Measurements from ENCODE around the gene CCDC85B. TPM values are rescaled to one million over a fixed set of nuclear protein-coding genes. Genes with fewer than 3 reads are reported as not detected.
A peak's percentile ranks its signal among the peaks of the same experiment; 100 is the strongest.

Gene CCDC85B
- total RNA-seq, 4 donors from 2014 or later = 44.9 to 61.0 (median 53.1) TPM

- 77 to 82% methylated on average over 10 to 11 of the region's 11 CpGs for WGBS, 2 donors
- no peak for DNase-seq (ENCODE audit: low spot score in 2 of 2)
- no peak for TF ChIP-seq POLR2A (IDR thresholded peaks at IDR 0.05)
- TF ChIP-seq, protein P1, sequence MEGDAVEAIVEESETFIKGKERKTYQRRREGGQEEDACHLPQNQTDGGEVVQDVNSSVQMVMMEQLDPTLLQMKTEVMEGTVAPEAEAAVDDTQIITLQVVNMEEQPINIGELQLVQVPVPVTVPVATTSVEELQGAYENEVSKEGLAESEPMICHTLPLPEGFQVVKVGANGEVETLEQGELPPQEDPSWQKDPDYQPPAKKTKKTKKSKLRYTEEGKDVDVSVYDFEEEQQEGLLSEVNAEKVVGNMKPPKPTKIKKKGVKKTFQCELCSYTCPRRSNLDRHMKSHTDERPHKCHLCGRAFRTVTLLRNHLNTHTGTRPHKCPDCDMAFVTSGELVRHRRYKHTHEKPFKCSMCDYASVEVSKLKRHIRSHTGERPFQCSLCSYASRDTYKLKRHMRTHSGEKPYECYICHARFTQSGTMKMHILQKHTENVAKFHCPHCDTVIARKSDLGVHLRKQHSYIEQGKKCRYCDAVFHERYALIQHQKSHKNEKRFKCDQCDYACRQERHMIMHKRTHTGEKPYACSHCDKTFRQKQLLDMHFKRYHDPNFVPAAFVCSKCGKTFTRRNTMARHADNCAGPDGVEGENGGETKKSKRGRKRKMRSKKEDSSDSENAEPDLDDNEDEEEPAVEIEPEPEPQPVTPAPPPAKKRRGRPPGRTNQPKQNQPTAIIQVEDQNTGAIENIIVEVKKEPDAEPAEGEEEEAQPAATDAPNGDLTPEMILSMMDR (IDR thresholded peaks at IDR 0.05) = no peak
- intact Hi-C loops (cut with DNase I; ENCODE audit: low total_unique reads) = no loop called here
- H3K4me3 ChIP-seq (ENCODE audit: low read depth, poor library complexity, severe bottlenecking) = no peak overlapping the region
Observed at GRCh38 chr11:65870307-65870658, 20.2 kb upstream of the CCDC85B start.

GRCh38 chr11:65870706-65871681, 19.5 kb upstream of the CCDC85B start:
- no peak for DNase-seq (ENCODE audit: low spot score in 2 of 2)
- intact Hi-C loops (cut with DNase I; ENCODE audit: low total_unique reads) = no loop called here
- H3K4me3 ChIP-seq (ENCODE audit: low read depth, poor library complexity, severe bottlenecking) = no peak overlapping the region
- TF ChIP-seq, protein P1 (IDR thresholded peaks at IDR 0.05) = no peak
- no peak for TF ChIP-seq POLR2A (IDR thresholded peaks at IDR 0.05)
- 76 to 77% methylated on average over 21 to 24 of the region's 24 CpGs for WGBS, 2 donors

DNA sequence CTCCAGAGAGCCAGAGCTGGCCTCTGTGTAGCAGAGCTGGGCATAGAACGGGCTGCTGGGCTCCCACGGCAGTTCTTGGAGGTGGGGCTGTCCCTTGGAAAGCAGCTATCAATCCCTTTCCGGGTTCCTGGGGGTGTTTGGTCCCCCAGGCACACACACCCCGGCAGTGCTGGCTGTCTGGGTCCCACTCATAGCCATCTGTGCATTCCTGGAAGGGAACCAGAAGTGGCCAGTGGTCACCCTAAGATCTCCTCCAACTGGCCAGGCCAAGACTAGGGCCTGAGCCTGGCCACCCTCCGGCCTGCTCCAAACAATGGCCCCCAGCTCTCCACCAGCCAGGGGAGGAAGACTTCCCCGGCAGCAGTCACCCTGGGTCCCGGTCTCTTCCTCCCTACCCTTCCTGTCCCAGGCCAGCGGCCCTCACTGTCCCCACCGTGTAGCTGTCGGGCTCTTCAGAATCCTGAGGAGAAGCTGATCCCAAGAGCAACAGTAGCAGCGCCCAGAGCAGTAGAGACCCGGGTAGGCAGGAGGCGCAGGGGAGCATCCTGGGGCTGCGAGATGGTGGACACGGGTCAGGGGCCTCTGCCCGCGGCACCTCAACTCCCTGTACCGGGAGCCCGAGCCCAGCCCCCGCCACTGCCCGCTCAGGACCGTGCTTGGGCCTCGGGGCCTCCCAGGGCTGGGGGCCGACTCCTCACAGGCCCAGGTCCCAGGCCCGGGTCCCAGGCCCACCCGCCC, 18.5 kb upstream of the CCDC85B start:
- H3K4me3 ChIP-seq (ENCODE audit: low read depth, poor library complexity, severe bottlenecking) = peak overlapping the region; percentile 18
- no peak for TF ChIP-seq POLR2A (IDR thresholded peaks at IDR 0.05)
- TF ChIP-seq, protein P1 (IDR thresholded peaks at IDR 0.05) = no peak
- DNase-seq (ENCODE audit: low spot score in 2 of 2) = no peak
- intact Hi-C loops (cut with DNase I; ENCODE audit: low total_unique reads) = no loop called here
- WGBS, 2 donors = 43 to 54% methylated on average over 15 to 20 of the region's 26 CpGs

DNA sequence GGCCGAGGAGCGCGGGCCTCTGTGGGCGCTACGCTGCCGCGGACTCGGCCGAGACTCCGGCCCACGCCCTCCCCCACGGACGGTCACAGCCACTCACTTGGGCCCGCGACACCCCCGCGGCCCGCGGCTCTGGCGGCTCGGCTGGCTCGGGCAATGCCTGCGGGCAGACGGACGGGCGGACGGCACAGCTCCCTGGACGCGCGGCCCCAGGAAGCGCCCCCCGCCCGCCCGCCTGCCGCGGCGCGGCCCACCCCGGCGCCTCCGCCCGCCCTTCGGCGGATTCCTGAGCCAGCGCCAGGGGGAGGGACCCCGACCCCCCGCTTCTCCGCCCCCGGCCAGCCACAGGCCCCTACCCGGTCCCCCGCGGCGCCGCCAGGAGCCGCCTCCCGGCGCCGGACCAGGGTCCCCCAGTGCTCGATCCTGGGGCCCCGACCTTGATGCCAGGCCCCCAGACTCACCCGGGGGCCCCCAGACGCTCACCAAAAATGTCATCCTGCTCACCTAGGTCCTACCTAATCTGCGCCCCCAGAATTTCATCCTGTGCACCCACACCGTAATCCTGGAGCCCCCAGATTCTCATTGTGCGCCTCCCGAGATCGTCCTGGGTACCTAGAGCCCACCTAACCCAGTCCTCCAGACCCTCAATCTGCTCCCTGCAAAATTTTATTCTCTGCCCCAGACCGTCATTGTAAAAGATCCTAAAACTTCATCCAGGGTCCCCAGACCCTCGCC, 17.7 kb upstream of the CCDC85B start, which contains the start of gene EFEMP2:
EFEMP2 (minus strand) TSS at position 215 of the 732 bp plus-strand sequence. CDS start 446 bp downstream, outside the sequence.
- peak in 1 of 2 donors; percentile 92 for DNase-seq (ENCODE audit: low spot score in 2 of 2)
- H3K4me3 ChIP-seq (ENCODE audit: low read depth, poor library complexity, severe bottlenecking) = peak within 1 kb of the TSS; percentile 49
- no peak for TF ChIP-seq POLR2A (IDR thresholded peaks at IDR 0.05)
- TF ChIP-seq, protein P1 (IDR thresholded peaks at IDR 0.05) = no peak
- 0 to 2% methylated on average over 15 to 16 of the region's 69 CpGs for WGBS, 2 donors
- intact Hi-C loops (cut with DNase I; ENCODE audit: low total_unique reads) = no loop called here

GRCh38 chr11:65873318-65874156, 16.9 kb upstream of the CCDC85B start:
- H3K4me3 ChIP-seq (ENCODE audit: low read depth, poor library complexity, severe bottlenecking) = peak overlapping the region; percentile 49
- TF ChIP-seq, protein P1 (IDR thresholded peaks at IDR 0.05) = no peak
- no peak for TF ChIP-seq POLR2A (IDR thresholded peaks at IDR 0.05)
- DNase-seq (ENCODE audit: low spot score in 2 of 2) = peak; percentile 94 to 99
- 8 to 10% methylated on average over 30 to 41 of the region's 54 CpGs for WGBS, 2 donors
- intact Hi-C loops (cut with DNase I; ENCODE audit: low total_unique reads) = no loop called here
